Measurements from ENCODE around the gene PALM. TPM values are rescaled to one million over a fixed set of nuclear protein-coding genes. Genes with fewer than 3 reads are reported as not detected.

PALM gene
- total RNA-seq, 4 donors from 2014 or later: 42.8 to 119 (median 70.8) TPM

DNA sequence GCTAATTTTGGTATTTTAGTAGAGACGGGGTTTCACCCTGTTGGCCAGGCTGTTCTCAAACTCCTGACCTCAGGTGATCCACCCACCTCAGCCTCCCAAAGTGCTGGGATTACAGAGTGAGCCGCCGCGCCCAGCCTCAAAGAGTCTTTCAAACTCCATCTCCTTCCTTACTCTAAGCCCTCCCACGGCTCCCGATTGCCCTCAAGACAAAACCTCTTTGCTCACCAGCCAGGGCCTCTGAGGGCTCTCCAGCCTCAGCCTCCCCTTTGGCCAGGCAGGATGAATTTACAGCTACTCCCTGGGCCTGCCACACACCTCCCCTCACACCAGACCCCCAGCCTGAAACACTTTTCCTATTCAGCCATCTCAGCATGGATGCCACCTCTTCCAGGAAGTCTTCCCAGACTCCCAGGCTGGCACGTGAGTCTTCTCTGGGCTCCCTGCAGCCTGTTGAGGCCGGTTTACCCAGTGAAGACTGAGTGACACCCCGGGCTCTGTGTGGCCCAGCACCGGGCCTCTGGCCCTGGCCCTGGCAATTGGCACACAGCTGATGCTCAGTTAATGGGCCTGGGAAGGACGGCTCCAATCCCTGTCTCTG lies 21.1 kb upstream of the PALM start:
- Histone ChIP-seq H3K36me3 (no peaks in the 10 kb centered on the region), H3K27me3 (no peaks in the 10 kb centered on the region), H3K4me1 (no peaks in the 10 kb centered on the region), H3K9me3 (no peaks in the 10 kb centered on the region), H3K27ac (replicated peaks in 1 of 4) (no peak overlapping the region), H3K4me3 (no peak overlapping the region)
- 82% methylated on average over 10 of the region's 11 CpGs for WGBS
- intact Hi-C loops (cut with DNase I): no loop called here
- no peak for DNase-seq (ENCODE audit: extremely low spot score)
- no peak for TF ChIP-seq POLR2AphosphoS5 (IDR thresholded peaks at IDR 0.05)
- TF ChIP-seq EP300 (IDR thresholded peaks at IDR 0.05): no peak
- no peak for TF ChIP-seq POLR2A (IDR thresholded peaks at IDR 0.05; ENCODE audit: low read depth)
- TF ChIP-seq, protein P1, sequence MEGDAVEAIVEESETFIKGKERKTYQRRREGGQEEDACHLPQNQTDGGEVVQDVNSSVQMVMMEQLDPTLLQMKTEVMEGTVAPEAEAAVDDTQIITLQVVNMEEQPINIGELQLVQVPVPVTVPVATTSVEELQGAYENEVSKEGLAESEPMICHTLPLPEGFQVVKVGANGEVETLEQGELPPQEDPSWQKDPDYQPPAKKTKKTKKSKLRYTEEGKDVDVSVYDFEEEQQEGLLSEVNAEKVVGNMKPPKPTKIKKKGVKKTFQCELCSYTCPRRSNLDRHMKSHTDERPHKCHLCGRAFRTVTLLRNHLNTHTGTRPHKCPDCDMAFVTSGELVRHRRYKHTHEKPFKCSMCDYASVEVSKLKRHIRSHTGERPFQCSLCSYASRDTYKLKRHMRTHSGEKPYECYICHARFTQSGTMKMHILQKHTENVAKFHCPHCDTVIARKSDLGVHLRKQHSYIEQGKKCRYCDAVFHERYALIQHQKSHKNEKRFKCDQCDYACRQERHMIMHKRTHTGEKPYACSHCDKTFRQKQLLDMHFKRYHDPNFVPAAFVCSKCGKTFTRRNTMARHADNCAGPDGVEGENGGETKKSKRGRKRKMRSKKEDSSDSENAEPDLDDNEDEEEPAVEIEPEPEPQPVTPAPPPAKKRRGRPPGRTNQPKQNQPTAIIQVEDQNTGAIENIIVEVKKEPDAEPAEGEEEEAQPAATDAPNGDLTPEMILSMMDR (IDR thresholded peaks at IDR 0.05): no peak

DNA sequence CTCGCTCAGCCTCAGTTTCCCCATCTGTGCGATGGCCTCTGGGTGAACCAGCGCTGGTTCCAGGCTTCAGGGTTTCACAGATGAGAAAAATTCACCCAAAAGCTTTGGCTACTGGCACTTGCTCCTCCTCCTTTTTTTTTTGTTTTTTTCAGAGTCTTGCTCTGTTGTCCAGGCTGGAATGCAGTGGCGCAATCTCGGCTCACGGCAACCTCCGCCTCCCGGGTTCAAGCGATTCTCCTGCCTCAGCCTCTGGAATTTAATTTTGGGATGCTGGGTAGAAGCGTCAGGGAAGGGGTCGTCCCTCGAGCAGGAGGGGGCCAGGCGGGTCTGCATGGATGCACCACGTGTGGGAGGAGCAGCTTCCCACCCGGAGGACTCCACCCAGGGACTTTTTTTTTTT lies 20.5 kb upstream of the PALM start:
- Histone ChIP-seq H3K36me3 (no peaks in the 10 kb centered on the region), H3K4me1 (no peaks in the 10 kb centered on the region), H3K9me3 (no peaks in the 10 kb centered on the region), H3K4me3 (no peak overlapping the region), H3K27me3 (no peaks in the 10 kb centered on the region), H3K27ac (replicated peaks in 1 of 4) (no peak overlapping the region)
- TF ChIP-seq POLR2AphosphoS5 (IDR thresholded peaks at IDR 0.05): no peak
- TF ChIP-seq EP300 (IDR thresholded peaks at IDR 0.05): no peak
- TF ChIP-seq, protein P1 (IDR thresholded peaks at IDR 0.05): no peak
- TF ChIP-seq POLR2A (IDR thresholded peaks at IDR 0.05; ENCODE audit: low read depth): no peak
- 84% methylated on average over 15 of the region's 15 CpGs for WGBS
- no peak for DNase-seq (ENCODE audit: extremely low spot score)
- intact Hi-C loops (cut with DNase I): no loop called here

DNA sequence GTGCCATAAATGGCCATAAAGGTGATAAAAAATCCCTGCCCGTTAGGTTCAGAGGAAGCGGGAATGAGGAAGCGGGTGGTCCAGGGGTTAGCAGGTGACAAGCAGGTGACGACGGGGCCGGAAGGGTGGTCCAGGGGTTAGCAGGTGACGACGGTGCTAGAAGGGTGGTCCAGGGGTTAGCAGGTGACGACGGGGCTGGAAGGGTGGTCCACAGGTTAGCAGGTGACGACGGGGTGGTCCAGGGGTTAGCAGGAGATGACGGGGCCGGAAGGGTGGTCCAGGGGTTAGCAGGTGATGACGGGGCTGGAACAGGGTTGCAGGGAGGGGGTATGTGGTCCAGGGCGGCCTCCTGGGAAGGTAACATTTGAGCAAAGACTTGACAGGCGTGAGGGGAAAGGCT lies 19.7 kb upstream of the PALM start:
- WGBS: 92% methylated on average over 17 of the region's 17 CpGs
- H3K4me1 ChIP-seq: no peaks in the 10 kb centered on the region
- DNase-seq (ENCODE audit: extremely low spot score): no peak
- H3K27ac ChIP-seq (replicated peaks in 1 of 4): no peak overlapping the region
- H3K9me3 ChIP-seq: no peaks in the 10 kb centered on the region
- H3K4me3 ChIP-seq: no peak overlapping the region
- no peaks in the 10 kb centered on the region for H3K27me3 ChIP-seq
- TF ChIP-seq POLR2A (IDR thresholded peaks at IDR 0.05; ENCODE audit: low read depth) (no peak), EP300 (IDR thresholded peaks at IDR 0.05) (no peak), POLR2AphosphoS5 (IDR thresholded peaks at IDR 0.05) (no peak)
- TF ChIP-seq, protein P1 (IDR thresholded peaks at IDR 0.05): no peak
- no peaks in the 10 kb centered on the region for H3K36me3 ChIP-seq
- intact Hi-C loops (cut with DNase I): no loop called here

DNA sequence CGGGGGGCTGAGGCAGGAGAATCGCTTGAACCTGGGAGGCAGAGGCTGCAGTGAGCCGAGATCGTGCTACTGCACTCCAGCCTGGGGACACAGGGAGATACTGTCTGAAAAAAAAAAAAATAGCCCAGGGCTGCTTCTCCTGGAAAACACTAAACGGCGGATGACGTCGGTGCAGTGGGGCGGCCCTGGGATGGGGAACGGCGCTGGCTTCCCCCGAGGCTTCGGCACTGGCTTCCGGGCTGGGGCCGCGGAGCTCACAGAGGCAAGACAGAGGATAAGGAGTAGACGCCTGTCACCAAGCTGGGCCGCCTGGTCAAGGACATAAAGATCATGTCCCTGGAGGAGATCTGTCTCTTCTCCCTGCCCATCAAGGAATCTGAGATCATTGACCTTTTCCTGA lies 18.5 kb upstream of the PALM start:
- no peak for TF ChIP-seq EP300 (IDR thresholded peaks at IDR 0.05)
- no peak for TF ChIP-seq POLR2AphosphoS5 (IDR thresholded peaks at IDR 0.05)
- no peak for TF ChIP-seq POLR2A (IDR thresholded peaks at IDR 0.05; ENCODE audit: low read depth)
- TF ChIP-seq, protein P1 (IDR thresholded peaks at IDR 0.05): no peak
- Histone ChIP-seq H3K9me3 (no peaks in the 10 kb centered on the region), H3K4me1 (no peaks in the 10 kb centered on the region), H3K27me3 (peaks cover 0 to 8% (median 0%) of the 10 kb centered on the region in 4 donors), H3K4me3 (no peak overlapping the region), H3K36me3 (no peaks in the 10 kb centered on the region), H3K27ac (replicated peaks in 1 of 4) (no peak overlapping the region)
- DNase-seq (ENCODE audit: extremely low spot score): no peak
- WGBS: 73% methylated on average over 18 of the region's 18 CpGs
- intact Hi-C loops (cut with DNase I): no loop called here
